ENCODE measurements around the gene GPLD1. TPM values are rescaled to one million over a fixed set of nuclear protein-coding genes. Genes with fewer than 3 reads are reported as not detected.

The GPLD1 gene
- total RNA-seq, 4 donors from 2014 or later, result 2.7 to 3.6 (median 3.0) TPM

DNA sequence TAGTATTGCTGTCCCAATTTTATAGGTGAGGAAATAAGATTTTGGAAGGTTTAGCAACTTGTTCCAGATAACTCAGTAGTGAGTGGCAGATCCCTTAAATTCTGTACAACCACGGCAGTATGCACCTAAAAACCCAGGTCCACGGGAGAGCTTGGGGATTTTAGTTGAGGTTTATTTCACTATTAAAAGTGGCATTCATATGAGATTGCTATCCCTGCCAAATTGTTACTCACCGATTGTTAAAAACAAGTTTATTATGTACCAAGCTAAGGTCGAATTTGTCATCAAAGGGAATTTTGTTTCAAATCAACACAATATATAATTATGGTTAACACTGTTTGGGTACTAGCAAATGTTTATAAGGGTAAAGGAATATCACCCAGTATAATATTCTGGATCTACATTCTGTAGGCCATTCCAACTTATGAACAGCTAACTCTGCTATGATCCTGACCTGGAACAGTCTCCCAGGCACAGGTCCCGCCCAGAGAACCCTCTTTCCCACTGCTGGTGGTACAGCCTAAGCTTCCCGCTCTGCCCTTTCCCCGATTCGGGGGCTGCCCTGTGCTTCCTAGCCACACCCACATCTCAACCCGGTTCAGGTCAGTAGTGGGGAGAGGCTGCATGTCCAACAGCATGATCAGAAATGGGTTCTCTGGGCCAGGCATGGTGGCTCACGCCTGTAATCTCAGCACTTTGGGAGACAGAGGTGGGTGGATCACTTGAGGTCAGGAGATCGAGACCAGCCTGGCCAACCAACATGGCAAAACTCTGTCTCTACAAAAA is 24.9 kb downstream of the GPLD1 start:
- Histone ChIP-seq H3K27ac (no peak overlapping the region), H3K27me3 (no peaks in the 10 kb centered on the region), H3K4me3 (no peak overlapping the region), H3K4me1 (no peaks in the 10 kb centered on the region), H3K36me3 (peaks cover 0 to 17% (median 0%) of the 10 kb centered on the region in 3 donors), H3K9me3 (no peaks in the 10 kb centered on the region)
- DNase-seq (ENCODE audit: low spot score in 2 of 2), result no peak
- TF ChIP-seq, protein P1, sequence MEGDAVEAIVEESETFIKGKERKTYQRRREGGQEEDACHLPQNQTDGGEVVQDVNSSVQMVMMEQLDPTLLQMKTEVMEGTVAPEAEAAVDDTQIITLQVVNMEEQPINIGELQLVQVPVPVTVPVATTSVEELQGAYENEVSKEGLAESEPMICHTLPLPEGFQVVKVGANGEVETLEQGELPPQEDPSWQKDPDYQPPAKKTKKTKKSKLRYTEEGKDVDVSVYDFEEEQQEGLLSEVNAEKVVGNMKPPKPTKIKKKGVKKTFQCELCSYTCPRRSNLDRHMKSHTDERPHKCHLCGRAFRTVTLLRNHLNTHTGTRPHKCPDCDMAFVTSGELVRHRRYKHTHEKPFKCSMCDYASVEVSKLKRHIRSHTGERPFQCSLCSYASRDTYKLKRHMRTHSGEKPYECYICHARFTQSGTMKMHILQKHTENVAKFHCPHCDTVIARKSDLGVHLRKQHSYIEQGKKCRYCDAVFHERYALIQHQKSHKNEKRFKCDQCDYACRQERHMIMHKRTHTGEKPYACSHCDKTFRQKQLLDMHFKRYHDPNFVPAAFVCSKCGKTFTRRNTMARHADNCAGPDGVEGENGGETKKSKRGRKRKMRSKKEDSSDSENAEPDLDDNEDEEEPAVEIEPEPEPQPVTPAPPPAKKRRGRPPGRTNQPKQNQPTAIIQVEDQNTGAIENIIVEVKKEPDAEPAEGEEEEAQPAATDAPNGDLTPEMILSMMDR (IDR thresholded peaks at IDR 0.05), result no peak
- TF ChIP-seq EP300 (IDR thresholded peaks at IDR 0.05) (no peak), POLR2A (IDR thresholded peaks at IDR 0.05) (no peak)
- WGBS, 2 donors, result 83% methylated on average over 11 of the region's 11 CpGs

DNA sequence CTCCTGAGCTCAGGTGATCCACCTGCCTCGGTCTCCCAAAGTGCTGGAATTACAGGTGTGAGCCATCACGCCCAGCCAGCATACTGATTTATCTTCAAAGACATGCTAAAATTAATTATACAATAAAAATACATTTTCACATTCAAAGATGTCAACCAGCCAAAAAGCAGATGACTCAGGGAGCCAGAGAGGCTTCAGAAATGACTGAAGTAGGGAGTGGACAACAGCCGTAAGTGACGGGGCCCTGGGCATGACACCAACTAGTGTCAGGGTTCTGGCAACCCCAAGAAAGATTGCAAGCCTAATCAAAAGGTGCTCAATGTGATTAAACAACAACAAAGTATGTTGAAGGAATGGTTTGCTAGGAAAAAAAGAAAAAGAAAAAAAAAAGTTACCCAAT is 28.4 kb downstream of the GPLD1 start:
- Histone ChIP-seq H3K9me3 (no peaks in the 10 kb centered on the region), H3K27me3 (no peaks in the 10 kb centered on the region), H3K4me1 (no peaks in the 10 kb centered on the region), H3K4me3 (no peak overlapping the region), H3K27ac (no peak overlapping the region), H3K36me3 (peaks cover 0 to 40% (median 0%) of the 10 kb centered on the region in 3 donors)
- no peak for DNase-seq (ENCODE audit: low spot score in 2 of 2)
- WGBS, 2 donors, result 91 to 93% methylated on average over 4 of the region's 4 CpGs
- TF ChIP-seq EP300 (IDR thresholded peaks at IDR 0.05) (no peak), POLR2A (IDR thresholded peaks at IDR 0.05) (no peak)
- TF ChIP-seq, protein P1 (IDR thresholded peaks at IDR 0.05), result no peak

DNA sequence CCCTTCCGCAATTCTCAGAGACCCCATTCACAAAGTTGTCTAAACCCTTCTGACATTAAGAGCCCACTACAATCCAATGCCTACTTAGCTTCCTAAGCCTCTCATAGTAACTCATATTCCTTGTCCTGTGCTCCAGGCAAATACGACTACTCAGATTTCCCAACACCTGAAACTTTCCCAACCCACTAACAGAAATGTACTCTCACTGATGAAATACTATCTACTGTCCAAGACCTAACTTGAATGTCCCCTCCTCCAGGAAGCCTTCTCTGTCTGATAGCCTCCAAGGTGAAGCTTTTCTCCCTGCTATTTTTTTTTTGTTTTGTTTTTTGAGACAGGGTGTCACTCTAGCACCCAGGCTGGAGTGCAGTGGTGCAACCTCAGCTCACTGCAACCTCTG is 30.4 kb downstream of the GPLD1 start:
- Histone ChIP-seq H3K4me3 (no peak overlapping the region), H3K27me3 (no peaks in the 10 kb centered on the region), H3K36me3 (peaks cover 0 to 36% (median 0%) of the 10 kb centered on the region in 3 donors), H3K27ac (no peak overlapping the region), H3K4me1 (no peaks in the 10 kb centered on the region), H3K9me3 (no peaks in the 10 kb centered on the region)
- TF ChIP-seq EP300 (IDR thresholded peaks at IDR 0.05) (no peak), POLR2A (IDR thresholded peaks at IDR 0.05) (no peak)
- TF ChIP-seq, protein P1 (IDR thresholded peaks at IDR 0.05), result no peak
- 93 to 97% methylated on average over 2 of the region's 2 CpGs for WGBS, 2 donors
- DNase-seq (ENCODE audit: low spot score in 2 of 2), result no peak

DNA sequence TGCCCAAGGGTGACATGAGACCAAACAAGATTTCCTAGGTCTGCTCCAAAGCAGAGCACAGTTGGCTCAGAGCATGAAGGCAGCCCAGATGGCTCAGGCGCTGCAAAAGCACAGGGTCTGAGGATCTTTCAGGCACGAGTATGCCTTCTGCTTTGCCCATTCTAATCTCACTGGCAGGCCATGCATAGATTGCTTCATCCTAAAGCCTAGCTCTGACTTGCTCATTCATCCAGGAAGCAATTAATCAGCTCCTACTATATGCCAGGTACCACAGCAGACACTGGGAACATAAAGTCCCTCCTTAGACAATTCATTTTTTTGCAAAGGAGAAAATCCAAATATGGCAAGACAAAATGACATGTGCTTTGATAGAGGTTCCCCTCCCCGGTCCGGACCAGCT is 31.2 kb downstream of the GPLD1 start:
- Histone ChIP-seq H3K9me3 (no peaks in the 10 kb centered on the region), H3K27me3 (no peaks in the 10 kb centered on the region), H3K27ac (no peak overlapping the region), H3K4me1 (no peaks in the 10 kb centered on the region), H3K4me3 (no peak overlapping the region), H3K36me3 (peaks cover 0 to 38% (median 0%) of the 10 kb centered on the region in 3 donors)
- no peak for DNase-seq (ENCODE audit: low spot score in 2 of 2)
- WGBS, 2 donors, result 68 to 80% methylated on average over 3 to 4 of the region's 4 CpGs
- TF ChIP-seq POLR2A (IDR thresholded peaks at IDR 0.05), result no peak
- TF ChIP-seq, protein P1 (IDR thresholded peaks at IDR 0.05), result no peak
- no peak for TF ChIP-seq EP300 (IDR thresholded peaks at IDR 0.05)

DNA sequence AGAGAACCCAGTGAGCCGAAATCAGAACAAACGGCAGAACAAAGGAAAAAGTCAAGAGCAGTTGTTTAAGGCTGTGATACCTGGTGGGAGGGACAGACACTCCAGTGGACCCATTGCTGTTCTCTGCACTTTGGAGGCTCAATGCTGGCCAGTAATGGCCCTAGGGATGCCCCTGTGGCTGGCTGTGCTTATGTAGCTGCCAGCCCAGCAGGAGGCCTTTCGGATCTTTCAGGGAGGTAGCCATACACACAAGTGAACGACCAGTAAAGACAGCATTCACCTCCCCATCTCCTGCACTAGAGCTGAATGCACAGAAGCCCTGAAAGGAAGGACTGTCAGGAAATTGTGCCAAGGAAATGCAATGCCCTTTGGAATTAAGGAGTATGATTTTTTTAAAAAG is 34.3 kb downstream of the GPLD1 start:
- no peaks in the 10 kb centered on the region for H3K9me3 ChIP-seq
- H3K27me3 ChIP-seq, result no peaks in the 10 kb centered on the region
- WGBS, 2 donors, result 77 to 90% methylated on average over 4 of the region's 4 CpGs

More for the DNA sequence above, 34.3 kb downstream of the GPLD1 start:
- Histone ChIP-seq H3K4me1 (no peaks in the 10 kb centered on the region), H3K4me3 (no peak overlapping the region), H3K36me3 (peaks cover 0 to 38% (median 0%) of the 10 kb centered on the region in 3 donors), H3K27ac (no peak overlapping the region)
- TF ChIP-seq, protein P1 (IDR thresholded peaks at IDR 0.05), result no peak
- TF ChIP-seq EP300 (IDR thresholded peaks at IDR 0.05), result no peak
- TF ChIP-seq POLR2A (IDR thresholded peaks at IDR 0.05), result no peak
- no peak for DNase-seq (ENCODE audit: low spot score in 2 of 2)
